Gastrocnemius medialis (tissue), 4 donors: ENCODE data around the gene RPS6KA2.

Source experiments
- CTCF ChIP-seq, 5 experiments: fragments of 450-650 bp in 3 of 5; fragments of 200-600 bp in 2 of 5; sonication (generic) in 2 of 5; IDR thresholded peaks in 4 of 5; conservative IDR thresholded peaks in 1 of 5; 1 replicate in 4 of 5; 2 replicates in 1 of 5; pipeline ENCODE4 v1.5.1; 2016 to 2019; ENCODE audit warnings: antibody characterized with exemption in 5 of 5, mild to moderate bottlenecking in 3 of 5, moderate library complexity in 3 of 5
- POLR2A ChIP-seq, 2 donors: fragments of 450-650 bp; IDR thresholded peaks; one replicate each; pipeline ENCODE4 v1.6.1; 2017; ENCODE audit warnings: antibody characterized with exemption in 2 of 2, mild to moderate bottlenecking in 2 of 2, moderate library complexity in 2 of 2

GRCh38 chr6:166377721-166378120 lies 249.3 kb downstream of the RPS6KA2 start:
- TF ChIP-seq CTCF (IDR thresholded peaks at IDR 0.05 in 4 of 5, conservative IDR thresholded peaks at IDR 0.05 in 1 of 5), result no peak
- TF ChIP-seq POLR2A (IDR thresholded peaks at IDR 0.05), result no peak
